Panc1 (cell line): ENCODE data around the gene PIAS4. TPM values are rescaled to one million over a fixed set of nuclear protein-coding genes. Genes with fewer than 3 reads are reported as not detected.
A peak's percentile ranks its signal among the peaks of the same experiment; 100 is the strongest.

ENCODE experiments used
- ATAC-seq: fragments of 200-7000 bp; cut with Tn5 transposase; 2 replicates; pipeline ENCODE4 v1.9.1; 2020; ENCODE audit warnings: mild to moderate bottlenecking, moderate library complexity
- BruUV-seq: library from RNA; stranded (reverse); fragments of 400-500 nt; replicated peaks from 2 replicates; lab custom pipeline; 2021; lab: Mats Ljungman, UMichigan
- CTCF ChIA-PET: fragments of 300-600 bp; sonication (Branson Sonifier 250); formaldehyde crosslinking; loops from one replicate; lab custom pipeline; 2022; ENCODE audit warnings: antibody characterized with exemption; lab: Charles Lee
- POLR2A ChIA-PET: fragments of 300-600 bp; sonication (Branson Sonifier 250); formaldehyde crosslinking; loops from one replicate; lab custom pipeline; 2022; ENCODE audit warnings: antibody characterized with exemption; lab: Charles Lee
- DNase-seq: peaks from one replicate; pipeline ENCODE4 v3.0.0-alpha.2; 2010; ENCODE audit warnings: low read depth, low spot score
- H3K27ac ChIP-seq: 2 replicates; pipeline ENCODE4 v1.5.1; 2011; ENCODE audit warnings: mild to moderate bottlenecking, low read length, inconsistent platforms
- H3K27me3 ChIP-seq: fragments of 200-500 bp; sonication (Bioruptor generic); 2 replicates; pipeline ENCODE4 v1.6.0; 2014; ENCODE audit warnings: low read length, inconsistent platforms; ENCODE audit not compliant: control insufficient read depth, insufficient read depth
- H3K36me3 ChIP-seq: fragments of 200-500 bp; sonication (Bioruptor generic); 2 replicates; pipeline ENCODE4 v1.5.1; 2014; ENCODE audit warnings: inconsistent platforms, mild to moderate bottlenecking, low read length, moderate library complexity; ENCODE audit not compliant: control insufficient read depth, insufficient read depth
- H3K4me1 ChIP-seq: 2 replicates; pipeline ENCODE4 v1.5.1; 2011; ENCODE audit warnings: inconsistent platforms, mild to moderate bottlenecking, low read length, moderate library complexity; ENCODE audit not compliant: control insufficient read depth, insufficient read depth
- H3K4me3 ChIP-seq, 2 experiments: 2 replicates each; pipeline ENCODE4 v1.5.1; 2011 to 2012; ENCODE audit warnings: low read depth in 2 of 2, low read length in 2 of 2, mild to moderate bottlenecking in 2 of 2, inconsistent platforms in 1 of 2, moderate library complexity in 1 of 2
- H3K9me3 ChIP-seq: fragments of 200-500 bp; sonication (Bioruptor generic); 2 replicates; pipeline ENCODE4 v1.5.1; 2014; ENCODE audit warnings: low read depth, mild to moderate bottlenecking, inconsistent platforms, low read length, moderate library complexity; ENCODE audit not compliant: control insufficient read depth, insufficient read depth
- CTCF ChIP-seq: fragments of 450-650 bp; IDR thresholded peaks from 2 replicates; pipeline ENCODE4 v1.5.1; 2017; ENCODE audit warnings: mild to moderate bottlenecking
- POLR2AphosphoS5 ChIP-seq: IDR thresholded peaks from 2 replicates; pipeline ENCODE4 v1.6.1; 2012; ENCODE audit warnings: mild to moderate bottlenecking, low read depth, low read length, moderate library complexity
- SIN3A ChIP-seq: IDR thresholded peaks from 2 replicates; pipeline ENCODE4 v1.6.1; 2012; ENCODE audit warnings: low read depth, mild to moderate bottlenecking, low read length, moderate library complexity, borderline replicate concordance; ENCODE audit not compliant: insufficient read depth
- TCF7L2 ChIP-seq: IDR thresholded peaks from 2 replicates; pipeline ENCODE4 v1.6.1; 2011; ENCODE audit warnings: mild to moderate bottlenecking, low read depth, low read length, inconsistent platforms
- in situ Hi-C: cut with HindIII; loops from 2 replicates; pipeline ENCODE4 v1.10.0; 2016; ENCODE audit warnings: low sequenced_read_pairs, low pct_unique_long_range_greater_than_20kb
- intact Hi-C: fragments of 100-400 bp; cut with micrococcal nuclease; formaldehyde crosslinking; loops from one replicate; pipeline ENCODE4 v1.10.0; 2022; ENCODE audit not compliant: unreplicated experiment
- total RNA-seq: library from RNA; stranded (reverse); gene quantifications from one replicate; pipeline ENCODE4 v1.2.1, GENCODE V29; 2021; ENCODE audit not compliant: unreplicated experiment
- TF ChIP-seq, protein P1 (sequence below), 2 experiments: IDR thresholded peaks; 2 replicates each; pipeline ENCODE4 v1.6.1; 2011 to 2012; ENCODE audit warnings: low read depth in 2 of 2, control low read depth in 1 of 2, low read length in 1 of 2, mild to moderate bottlenecking in 1 of 2, moderate library complexity in 1 of 2; ENCODE audit not compliant: insufficient read depth in 1 of 2

The PIAS4 gene
- total RNA-seq, 1 experiment from 2014 or later = 36.7 TPM

DNA sequence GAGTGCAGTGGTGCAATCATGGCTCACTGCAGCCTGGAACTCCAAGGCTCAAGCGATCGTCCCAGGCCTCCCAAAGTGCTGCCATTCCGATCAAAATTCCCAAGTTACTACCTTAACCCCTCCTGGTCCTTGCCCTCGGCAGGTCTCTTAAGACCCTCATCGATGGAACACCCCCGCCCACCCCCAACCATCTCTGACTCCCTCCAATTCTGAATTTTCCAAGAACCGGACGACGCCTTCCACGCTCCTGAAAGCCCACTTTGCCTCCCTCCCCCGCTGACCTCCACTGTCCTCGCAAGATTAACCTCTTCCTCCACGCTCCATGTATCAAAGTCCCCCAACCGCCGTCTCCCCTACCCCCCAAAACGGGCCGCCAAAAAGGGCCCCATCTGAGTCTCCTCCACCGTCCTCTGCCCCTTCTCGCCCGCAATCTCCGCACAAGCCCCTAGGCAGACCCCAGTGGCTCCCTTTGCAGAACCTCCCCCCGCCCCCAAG is 37.2 kb upstream of the PIAS4 start:
- Histone ChIP-seq H3K27ac (peak overlapping the region; percentile 81), H3K27me3 (no peaks in the 10 kb centered on the region), H3K4me1 (peaks cover 14% of the 10 kb centered on the region), H3K4me3 (peak overlapping the region; percentile 75 to 84), H3K36me3 (no peaks in the 10 kb centered on the region; the same call in 1 of the 2 replicates), H3K9me3 (no peaks in the 10 kb centered on the region)
- TF ChIP-seq POLR2AphosphoS5 = no peak
- no peak for TF ChIP-seq CTCF
- no peak for TF ChIP-seq TCF7L2
- no peak for TF ChIP-seq SIN3A
- TF ChIP-seq, protein P1, sequence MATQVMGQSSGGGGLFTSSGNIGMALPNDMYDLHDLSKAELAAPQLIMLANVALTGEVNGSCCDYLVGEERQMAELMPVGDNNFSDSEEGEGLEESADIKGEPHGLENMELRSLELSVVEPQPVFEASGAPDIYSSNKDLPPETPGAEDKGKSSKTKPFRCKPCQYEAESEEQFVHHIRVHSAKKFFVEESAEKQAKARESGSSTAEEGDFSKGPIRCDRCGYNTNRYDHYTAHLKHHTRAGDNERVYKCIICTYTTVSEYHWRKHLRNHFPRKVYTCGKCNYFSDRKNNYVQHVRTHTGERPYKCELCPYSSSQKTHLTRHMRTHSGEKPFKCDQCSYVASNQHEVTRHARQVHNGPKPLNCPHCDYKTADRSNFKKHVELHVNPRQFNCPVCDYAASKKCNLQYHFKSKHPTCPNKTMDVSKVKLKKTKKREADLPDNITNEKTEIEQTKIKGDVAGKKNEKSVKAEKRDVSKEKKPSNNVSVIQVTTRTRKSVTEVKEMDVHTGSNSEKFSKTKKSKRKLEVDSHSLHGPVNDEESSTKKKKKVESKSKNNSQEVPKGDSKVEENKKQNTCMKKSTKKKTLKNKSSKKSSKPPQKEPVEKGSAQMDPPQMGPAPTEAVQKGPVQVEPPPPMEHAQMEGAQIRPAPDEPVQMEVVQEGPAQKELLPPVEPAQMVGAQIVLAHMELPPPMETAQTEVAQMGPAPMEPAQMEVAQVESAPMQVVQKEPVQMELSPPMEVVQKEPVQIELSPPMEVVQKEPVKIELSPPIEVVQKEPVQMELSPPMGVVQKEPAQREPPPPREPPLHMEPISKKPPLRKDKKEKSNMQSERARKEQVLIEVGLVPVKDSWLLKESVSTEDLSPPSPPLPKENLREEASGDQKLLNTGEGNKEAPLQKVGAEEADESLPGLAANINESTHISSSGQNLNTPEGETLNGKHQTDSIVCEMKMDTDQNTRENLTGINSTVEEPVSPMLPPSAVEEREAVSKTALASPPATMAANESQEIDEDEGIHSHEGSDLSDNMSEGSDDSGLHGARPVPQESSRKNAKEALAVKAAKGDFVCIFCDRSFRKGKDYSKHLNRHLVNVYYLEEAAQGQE (IDR thresholded peaks at IDR 0.05; ENCODE audit: insufficient read depth in 1 of 2, low read depth in 2 of 2, low read length in 1 of 2) = no peak
- intact Hi-C loops = no loop called here
- BruUV-seq = no TSS peak
- ChIA-PET POLR2A (no interaction called here), CTCF (interaction anchor here (0.5 kb wide), 1 partner anchor 17 kb away, joined by 7 read pairs; no protein-coding TSS in a partner anchor)
- in situ Hi-C loops = no loop called here
- DNase-seq (no peak), ATAC-seq (no peak)

- BruUV-seq = no TSS peak
- Histone ChIP-seq H3K36me3 (peaks cover 2% of the 10 kb centered on the region), H3K27me3 (no peaks in the 10 kb centered on the region), H3K27ac (peak within 1 kb of the TSS; percentile 81), H3K4me3 (peak within 1 kb of the TSS; percentile 75 to 84), H3K9me3 (no peaks in the 10 kb centered on the region), H3K4me1 (peaks cover 14% of the 10 kb centered on the region)
- ATAC-seq (peak; percentile 89), DNase-seq (peak; percentile 88)
- TF ChIP-seq POLR2AphosphoS5 = peak; percentile 82
- 0 out of 2 replicates have a peak, but pooled peaks have one; percentile 46 for TF ChIP-seq TCF7L2
- TF ChIP-seq, protein P1 (IDR thresholded peaks at IDR 0.05; ENCODE audit: insufficient read depth in 1 of 2, low read depth in 2 of 2, low read length in 1 of 2) = peak; percentile 88 to 95
- no peak for TF ChIP-seq CTCF
- ChIA-PET CTCF (interaction anchor here (0.7 kb wide), 1 partner anchor 14 kb away, joined by 9 read pairs; the partner anchor contains the start of gene EEF2), POLR2A (no interaction called here)
- in situ Hi-C loops (no loop called here), intact Hi-C loops (no loop called here)
These were observed 36.5 kb upstream of the PIAS4 start, which contains the start of gene DAPK3 for GRCh38 chr19:3970808-3971598. DAPK3 (minus strand) TSS chr19:3971099; CDS start chr19:3969735, 1,364 bp downstream.
